ENCODE results near the gene DDI1.

Gene DDI1

DNA sequence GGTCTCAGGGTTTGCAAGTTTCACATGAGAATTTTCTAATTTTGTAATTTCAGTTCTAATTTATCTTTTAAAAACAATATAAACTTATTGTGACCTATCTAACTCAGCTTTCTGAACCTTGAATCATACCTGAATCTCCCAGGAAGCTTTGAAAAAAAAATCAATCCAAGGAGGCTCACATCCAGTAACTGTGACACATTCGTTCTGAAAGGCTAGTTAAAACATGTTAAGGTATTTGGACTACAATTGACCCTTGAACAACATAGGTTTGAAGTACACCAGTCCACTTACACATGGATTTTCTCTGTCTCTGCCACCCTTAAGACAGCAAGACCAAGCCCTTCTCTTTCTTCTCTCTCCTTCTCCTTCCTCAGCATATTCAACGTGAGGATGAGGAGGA, 40.0 kb downstream of the DDI1 start:
- no peaks in the 10 kb centered on the region for H3K36me3 ChIP-seq (ENCODE audit: control insufficient read depth, insufficient read depth, low read length)
- no CpG with 5 or more reads among the region's 2 CpGs for WGBS (ENCODE audit: insufficient coverage, insufficient read length)
- no peak overlapping the region for H3K4me3 ChIP-seq (ENCODE audit: low read length)
- no peaks in the 10 kb centered on the region for H3K9me3 ChIP-seq (ENCODE audit: control insufficient read depth, insufficient read depth, low read length)
- no peaks in the 10 kb centered on the region; the same call in 1 of the 2 replicates for H3K4me1 ChIP-seq (ENCODE audit: control insufficient read depth, insufficient read depth, low read length)
- no peak for DNase-seq (ENCODE audit: low read depth, low spot score)
- H3K27me3 ChIP-seq (ENCODE audit: control insufficient read depth, insufficient read depth, low read length) = no peaks in the 10 kb centered on the region
- H3K27ac ChIP-seq (ENCODE audit: low read length) = no peak overlapping the region

DNA sequence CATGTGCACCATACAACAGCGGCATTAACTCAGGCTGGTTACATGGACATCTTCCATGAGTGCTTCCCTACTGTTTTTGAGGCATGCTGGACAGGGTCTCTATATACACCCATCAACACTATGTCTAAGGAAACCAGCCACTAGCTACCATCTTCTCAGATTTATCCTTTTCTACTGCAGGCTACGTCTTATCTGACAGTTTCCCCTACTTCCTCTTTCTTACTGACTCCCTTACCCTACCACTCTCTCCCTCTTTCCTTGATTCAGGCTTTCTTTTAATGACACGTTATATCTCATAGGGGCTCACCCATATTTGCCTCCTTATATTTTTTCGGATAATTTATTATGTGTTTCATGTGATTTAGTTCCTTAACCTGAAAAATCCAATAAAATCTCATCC, 41.8 kb downstream of the DDI1 start:
- no peak overlapping the region for H3K4me3 ChIP-seq (ENCODE audit: low read length)
- no peak for DNase-seq (ENCODE audit: low read depth, low spot score)
- no CpG with 5 or more reads among the region's 4 CpGs for WGBS (ENCODE audit: insufficient coverage, insufficient read length)

DNA sequence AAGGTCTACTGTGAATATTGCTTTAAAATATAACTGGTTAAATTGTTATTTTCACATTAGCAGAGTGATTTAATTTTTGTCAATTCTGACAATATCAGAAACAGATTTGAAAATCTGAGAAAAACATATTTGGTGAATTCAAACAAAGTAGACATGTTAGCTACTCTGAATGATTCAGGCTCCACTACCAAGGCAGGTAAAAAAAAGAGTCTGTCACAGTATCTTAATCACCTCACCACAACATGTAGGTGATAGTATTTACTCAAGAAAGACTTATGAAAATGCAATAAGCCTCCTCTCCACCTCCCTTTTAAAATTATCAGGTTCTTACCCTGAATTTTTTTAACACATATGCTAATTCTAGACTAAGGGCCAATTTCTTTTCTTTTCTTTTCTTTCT, 42.6 kb downstream of the DDI1 start:
- Histone ChIP-seq H3K36me3 (ENCODE audit: control insufficient read depth, insufficient read depth, low read length) (no peaks in the 10 kb centered on the region), H3K4me3 (ENCODE audit: low read length) (no peak overlapping the region), H3K9me3 (ENCODE audit: control insufficient read depth, insufficient read depth, low read length) (no peaks in the 10 kb centered on the region), H3K27me3 (ENCODE audit: control insufficient read depth, insufficient read depth, low read length) (no peaks in the 10 kb centered on the region), H3K4me1 (ENCODE audit: control insufficient read depth, insufficient read depth, low read length) (no peaks in the 10 kb centered on the region; the same call in 1 of the 2 replicates), H3K27ac (ENCODE audit: low read length) (no peak overlapping the region)
- no peak for DNase-seq (ENCODE audit: low read depth, low spot score)

More for the DNA sequence above, 41.8 kb downstream of the DDI1 start:
- Histone ChIP-seq H3K36me3 (ENCODE audit: control insufficient read depth, insufficient read depth, low read length) (no peaks in the 10 kb centered on the region), H3K4me1 (ENCODE audit: control insufficient read depth, insufficient read depth, low read length) (no peaks in the 10 kb centered on the region; the same call in 1 of the 2 replicates), H3K27ac (ENCODE audit: low read length) (no peak overlapping the region), H3K9me3 (ENCODE audit: control insufficient read depth, insufficient read depth, low read length) (no peaks in the 10 kb centered on the region), H3K27me3 (ENCODE audit: control insufficient read depth, insufficient read depth, low read length) (no peaks in the 10 kb centered on the region)

- no peaks in the 10 kb centered on the region for H3K27me3 ChIP-seq (ENCODE audit: control insufficient read depth, insufficient read depth, low read length)
- no CpG with 5 or more reads among the region's 5 CpGs for WGBS (ENCODE audit: insufficient coverage, insufficient read length)
- H3K4me1 ChIP-seq (ENCODE audit: control insufficient read depth, insufficient read depth, low read length) = no peaks in the 10 kb centered on the region
- no peaks in the 10 kb centered on the region for H3K9me3 ChIP-seq (ENCODE audit: control insufficient read depth, insufficient read depth, low read length)
- H3K27ac ChIP-seq (ENCODE audit: low read length) = no peak overlapping the region
- no peak for DNase-seq (ENCODE audit: low read depth, low spot score)
- no peak overlapping the region for H3K4me3 ChIP-seq (ENCODE audit: low read length)
- no peaks in the 10 kb centered on the region for H3K36me3 ChIP-seq (ENCODE audit: control insufficient read depth, insufficient read depth, low read length)
These were observed 50.2 kb downstream of the DDI1 start for GRCh38 chr11:104086621-104087020.
